ENCODE measurements around the gene FOXRED2. TPM values are rescaled to one million over a fixed set of nuclear protein-coding genes. Genes with fewer than 3 reads are reported as not detected.

The FOXRED2 gene
- 1.5 TPM for total RNA-seq
- 1 to 10 TPM in 3 of 4 donors, under 1 TPM in 1; 0.44 to 1.5 (median 1.2) TPM for polyA plus RNA-seq

DNA sequence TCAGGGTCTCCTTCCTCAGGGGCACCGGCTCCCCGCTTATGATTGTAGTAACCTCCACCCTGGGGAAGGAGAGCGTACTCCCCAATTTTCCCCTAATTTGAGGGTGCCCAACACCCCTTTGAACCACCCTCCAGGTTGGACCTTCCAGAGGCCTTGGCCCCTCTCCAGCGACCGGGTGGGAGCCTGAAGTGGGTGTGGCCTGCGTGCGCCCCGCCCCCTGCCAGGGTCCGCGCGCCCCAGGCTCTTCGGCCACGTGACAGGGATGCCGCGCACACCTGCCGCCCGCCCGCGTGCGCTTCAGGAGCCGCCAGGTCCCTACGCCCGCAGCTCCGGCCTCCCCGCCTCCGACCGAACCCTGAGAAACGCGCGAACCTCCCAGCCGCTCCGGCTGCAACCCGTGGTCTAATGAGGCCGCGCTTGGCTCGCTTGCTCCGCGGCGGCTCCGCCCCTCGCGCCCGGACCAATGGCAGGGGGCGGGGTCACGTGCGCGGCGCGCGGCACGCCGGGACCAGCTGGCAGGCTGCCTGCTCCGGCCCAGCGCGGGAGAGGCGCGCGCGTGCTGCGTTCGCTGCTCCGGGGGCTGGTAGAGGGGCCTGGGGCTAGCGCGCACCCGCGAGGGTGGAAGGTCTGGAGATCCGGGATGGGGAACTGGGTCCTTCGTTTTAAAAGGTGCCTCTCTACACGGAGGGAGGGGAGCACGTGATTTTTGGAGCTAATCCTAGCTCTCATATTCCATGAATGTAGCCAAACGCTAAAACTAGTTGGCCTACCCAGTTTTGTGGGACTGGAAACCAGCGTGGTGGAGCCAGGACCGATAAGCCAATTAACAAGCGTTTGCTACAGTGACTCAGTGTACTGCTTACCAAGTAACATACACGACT is at the start of gene FOXRED2:
FOXRED2 (minus strand) TSS at position 404 of the 881 bp plus-strand sequence. CDS start 618 bp downstream, outside the sequence.
- peaks cover 0 to 21% (median 8%) of the 10 kb centered on the region in 4 donors for H3K4me1 Mint-ChIP-seq
- H3K27ac ChIP-seq (ENCODE audit: insufficient read depth, low read length, poor library complexity, severe bottlenecking), result peak within 1 kb of the TSS; percentile 68
- peak; percentile 96 for ATAC-seq (ENCODE audit: low read depth in 2 of 2)
- peaks cover 12% of the 10 kb centered on the region for H3K4me1 ChIP-seq (ENCODE audit: control insufficient read depth, insufficient read depth, low read length, poor library complexity, severe bottlenecking)
- peaks cover 15% of the 10 kb centered on the region for H3K36me3 ChIP-seq (ENCODE audit: control insufficient read depth, insufficient read depth, low read length)
- peaks cover 12% of the 10 kb centered on the region for H3K36me3 Mint-ChIP-seq
- H3K4me3 Mint-ChIP-seq, result peak within 1 kb of the TSS; percentile 6 to 79 (median 58)
- no peaks in the 10 kb centered on the region for H3K9me3 ChIP-seq (ENCODE audit: control insufficient read depth in 2 of 2, low read length in 2 of 2)
- DNase-seq, result peak; percentile 83 to 90 (median 90)
- no peaks in the 10 kb centered on the region for H3K27me3 Mint-ChIP-seq
- H3K9me3 Mint-ChIP-seq, result no peaks in the 10 kb centered on the region
- H3K27me3 ChIP-seq (ENCODE audit: control insufficient read depth, insufficient read depth, low read length), result no peaks in the 10 kb centered on the region
- peak within 1 kb of the TSS; percentile 76 for H3K4me3 ChIP-seq (ENCODE audit: low read depth, low read length)
- peak within 1 kb of the TSS in 2 of 3 donors; percentile 64 to 65 for H3K27ac Mint-ChIP-seq

- DNase-seq, result no peak
These were observed 47.3 kb upstream of the FOXRED2 start for GRCh38 chr22:36554098-36554497.

GRCh38 chr22:36552289-36552688 is 45.4 kb upstream of the FOXRED2 start:
- ATAC-seq (ENCODE audit: low read depth in 2 of 2), result no peak
- H3K27me3 Mint-ChIP-seq, result peaks cover 23% of the 10 kb centered on the region
- Histone ChIP-seq H3K27ac (ENCODE audit: insufficient read depth, low read length, poor library complexity, severe bottlenecking) (no peak overlapping the region), H3K4me3 (ENCODE audit: low read depth, low read length) (no peak overlapping the region), H3K9me3 (ENCODE audit: control insufficient read depth in 2 of 2, low read length in 2 of 2) (no peaks in the 10 kb centered on the region), H3K36me3 (ENCODE audit: control insufficient read depth, insufficient read depth, low read length) (no peaks in the 10 kb centered on the region), H3K4me1 (ENCODE audit: control insufficient read depth, insufficient read depth, low read length, poor library complexity, severe bottlenecking) (no peaks in the 10 kb centered on the region), H3K27me3 (ENCODE audit: control insufficient read depth, insufficient read depth, low read length) (peaks cover 4% of the 10 kb centered on the region)
- H3K4me1 Mint-ChIP-seq, result peaks cover 0 to 3% (median 0%) of the 10 kb centered on the region in 4 donors
- H3K9me3 Mint-ChIP-seq, result no peaks in the 10 kb centered on the region
- H3K27ac Mint-ChIP-seq, result no peak overlapping the region
- no peak overlapping the region for H3K4me3 Mint-ChIP-seq
- no peak for DNase-seq
- H3K36me3 Mint-ChIP-seq, result no peaks in the 10 kb centered on the region

More at GRCh38 chr22:36554098-36554497, 47.3 kb upstream of the FOXRED2 start:
- Histone ChIP-seq H3K36me3 (ENCODE audit: control insufficient read depth, insufficient read depth, low read length) (no peaks in the 10 kb centered on the region), H3K27ac (ENCODE audit: insufficient read depth, low read length, poor library complexity, severe bottlenecking) (no peak overlapping the region), H3K27me3 (ENCODE audit: control insufficient read depth, insufficient read depth, low read length) (peaks cover 4% of the 10 kb centered on the region), H3K4me3 (ENCODE audit: low read depth, low read length) (no peak overlapping the region), H3K9me3 (ENCODE audit: control insufficient read depth in 2 of 2, low read length in 2 of 2) (no peaks in the 10 kb centered on the region), H3K4me1 (ENCODE audit: control insufficient read depth, insufficient read depth, low read length, poor library complexity, severe bottlenecking) (no peaks in the 10 kb centered on the region)
- ATAC-seq (ENCODE audit: low read depth in 2 of 2), result no peak
- no peaks in the 10 kb centered on the region for H3K36me3 Mint-ChIP-seq
- no peak overlapping the region for H3K4me3 Mint-ChIP-seq
- peaks cover 0 to 1% (median 0%) of the 10 kb centered on the region in 7 donors for H3K9me3 Mint-ChIP-seq
- peaks cover 0 to 2% (median 0%) of the 10 kb centered on the region in 4 donors for H3K4me1 Mint-ChIP-seq
- H3K27ac Mint-ChIP-seq, result no peak overlapping the region
- H3K27me3 Mint-ChIP-seq, result peaks cover 23% of the 10 kb centered on the region

DNA sequence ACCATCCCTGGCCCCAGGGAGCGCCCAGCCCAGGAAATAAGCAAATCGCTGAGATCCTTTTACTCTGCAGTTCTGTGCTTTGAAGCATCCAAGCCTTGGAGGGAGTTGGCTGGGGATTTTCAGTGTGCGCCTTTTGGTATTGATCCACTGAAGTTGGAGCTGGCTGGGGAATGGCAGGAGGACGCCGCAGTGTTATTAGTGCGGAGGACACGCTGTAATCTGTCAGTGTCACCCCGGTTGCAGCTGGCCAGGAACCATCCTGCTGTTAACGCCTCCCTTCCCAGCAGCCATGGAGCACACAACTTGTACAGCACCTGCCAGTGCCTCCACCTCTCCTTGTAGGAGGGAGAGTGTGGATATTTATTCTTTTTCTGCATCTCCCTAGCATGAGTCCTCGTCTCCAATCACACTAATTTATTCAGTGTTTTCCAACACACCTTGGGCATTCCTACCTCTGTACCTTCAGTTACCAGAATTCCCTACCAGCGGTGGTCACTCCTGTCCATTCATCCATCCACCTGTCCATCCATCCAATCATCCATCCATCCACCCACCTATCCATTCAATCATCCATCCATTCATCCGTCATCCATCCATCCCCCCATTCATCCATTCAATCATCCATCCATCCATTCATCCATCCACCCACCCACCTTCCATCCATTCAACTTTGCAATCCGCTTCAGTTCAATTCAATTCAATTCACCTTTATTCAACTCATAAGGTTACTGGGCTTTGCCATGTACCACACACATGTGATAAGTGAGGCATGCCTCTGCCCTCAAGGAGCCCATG is 44.1 kb upstream of the FOXRED2 start:
- no peak overlapping the region for H3K27ac Mint-ChIP-seq

DNA sequence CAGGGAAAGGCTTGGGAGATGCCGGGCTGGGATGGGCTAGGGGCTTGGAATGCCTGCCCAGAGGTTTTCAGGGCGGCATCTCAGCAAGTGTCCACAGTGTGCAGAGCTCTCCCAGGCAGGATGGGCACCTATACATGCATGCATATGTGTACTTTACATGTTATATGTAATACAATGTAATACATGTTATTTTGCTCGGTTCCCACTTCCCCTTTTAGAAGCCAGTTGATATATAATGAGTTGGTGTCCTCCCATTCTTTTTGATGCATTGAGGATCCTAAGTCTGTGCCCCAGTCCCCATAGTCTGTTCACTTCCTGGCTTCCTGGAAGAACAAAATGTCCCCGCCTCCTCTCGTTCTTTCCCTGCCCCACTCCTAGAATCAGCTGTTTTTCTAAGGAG is 42.2 kb upstream of the FOXRED2 start:
- peaks cover 21% of the 10 kb centered on the region for H3K27me3 Mint-ChIP-seq
- H3K27ac ChIP-seq (ENCODE audit: insufficient read depth, low read length, poor library complexity, severe bottlenecking), result no peak overlapping the region
- no peak overlapping the region for H3K4me3 ChIP-seq (ENCODE audit: low read depth, low read length)
- ATAC-seq (ENCODE audit: low read depth in 2 of 2) (no peak), DNase-seq (no peak)
- H3K4me1 ChIP-seq (ENCODE audit: control insufficient read depth, insufficient read depth, low read length, poor library complexity, severe bottlenecking), result no peaks in the 10 kb centered on the region
- H3K27ac Mint-ChIP-seq, result no peak overlapping the region
- H3K36me3 ChIP-seq (ENCODE audit: control insufficient read depth, insufficient read depth, low read length), result no peaks in the 10 kb centered on the region
- peaks cover 0 to 3% (median 0%) of the 10 kb centered on the region in 4 donors for H3K4me1 Mint-ChIP-seq
- peaks cover 4% of the 10 kb centered on the region for H3K27me3 ChIP-seq (ENCODE audit: control insufficient read depth, insufficient read depth, low read length)
- no peaks in the 10 kb centered on the region for H3K36me3 Mint-ChIP-seq
- no peaks in the 10 kb centered on the region for H3K9me3 Mint-ChIP-seq
- no peaks in the 10 kb centered on the region for H3K9me3 ChIP-seq (ENCODE audit: control insufficient read depth in 2 of 2, low read length in 2 of 2)
- no peak overlapping the region for H3K4me3 Mint-ChIP-seq

More for the DNA sequence above, 44.1 kb upstream of the FOXRED2 start:
- H3K4me3 Mint-ChIP-seq, result no peak overlapping the region
- Histone ChIP-seq H3K27ac (ENCODE audit: insufficient read depth, low read length, poor library complexity, severe bottlenecking) (no peak overlapping the region), H3K4me3 (ENCODE audit: low read depth, low read length) (no peak overlapping the region), H3K36me3 (ENCODE audit: control insufficient read depth, insufficient read depth, low read length) (no peaks in the 10 kb centered on the region), H3K9me3 (ENCODE audit: control insufficient read depth in 2 of 2, low read length in 2 of 2) (no peaks in the 10 kb centered on the region), H3K27me3 (ENCODE audit: control insufficient read depth, insufficient read depth, low read length) (peaks cover 4% of the 10 kb centered on the region), H3K4me1 (ENCODE audit: control insufficient read depth, insufficient read depth, low read length, poor library complexity, severe bottlenecking) (no peaks in the 10 kb centered on the region)
- H3K4me1 Mint-ChIP-seq, result peaks cover 0 to 3% (median 0%) of the 10 kb centered on the region in 4 donors
- H3K27me3 Mint-ChIP-seq, result peaks cover 27% of the 10 kb centered on the region
- H3K9me3 Mint-ChIP-seq, result no peaks in the 10 kb centered on the region
- no peaks in the 10 kb centered on the region for H3K36me3 Mint-ChIP-seq
- no peak for ATAC-seq (ENCODE audit: low read depth in 2 of 2)
- no peak for DNase-seq

DNA sequence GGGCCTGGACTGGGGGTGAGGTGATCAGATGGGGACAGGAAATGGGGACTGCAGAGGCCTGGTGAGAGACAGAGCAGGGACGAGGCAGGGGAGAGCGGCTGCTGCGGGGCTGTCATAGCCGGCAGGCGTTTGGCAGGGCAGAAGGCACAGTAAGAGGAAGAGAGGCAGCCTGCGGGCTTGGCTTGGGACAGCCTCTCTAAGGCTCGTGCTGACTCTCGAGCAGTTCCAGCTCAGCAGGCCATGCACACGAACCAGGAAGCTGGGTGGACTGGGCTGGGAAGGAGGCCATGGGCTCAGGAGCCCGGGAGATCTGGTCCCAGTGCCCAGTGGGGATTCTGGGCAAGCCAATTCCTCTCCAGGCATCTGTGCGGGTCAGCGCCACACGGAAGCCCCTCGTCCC is 41.8 kb upstream of the FOXRED2 start:
- Mint-ChIP-seq H3K36me3 (no peaks in the 10 kb centered on the region), H3K9me3 (no peaks in the 10 kb centered on the region), H3K27me3 (peaks cover 21% of the 10 kb centered on the region), H3K4me3 (no peak overlapping the region), H3K4me1 (peaks cover 0 to 3% (median 0%) of the 10 kb centered on the region in 4 donors), H3K27ac (peak overlapping the region in 1 of 3 donors; percentile 62)
- Histone ChIP-seq H3K27me3 (ENCODE audit: control insufficient read depth, insufficient read depth, low read length) (peaks cover 4% of the 10 kb centered on the region), H3K9me3 (ENCODE audit: control insufficient read depth in 2 of 2, low read length in 2 of 2) (no peaks in the 10 kb centered on the region), H3K4me3 (ENCODE audit: low read depth, low read length) (no peak overlapping the region), H3K36me3 (ENCODE audit: control insufficient read depth, insufficient read depth, low read length) (no peaks in the 10 kb centered on the region), H3K27ac (ENCODE audit: insufficient read depth, low read length, poor library complexity, severe bottlenecking) (no peak overlapping the region), H3K4me1 (ENCODE audit: control insufficient read depth, insufficient read depth, low read length, poor library complexity, severe bottlenecking) (no peaks in the 10 kb centered on the region)
- DNase-seq (no peak), ATAC-seq (ENCODE audit: low read depth in 2 of 2) (no peak)

DNA sequence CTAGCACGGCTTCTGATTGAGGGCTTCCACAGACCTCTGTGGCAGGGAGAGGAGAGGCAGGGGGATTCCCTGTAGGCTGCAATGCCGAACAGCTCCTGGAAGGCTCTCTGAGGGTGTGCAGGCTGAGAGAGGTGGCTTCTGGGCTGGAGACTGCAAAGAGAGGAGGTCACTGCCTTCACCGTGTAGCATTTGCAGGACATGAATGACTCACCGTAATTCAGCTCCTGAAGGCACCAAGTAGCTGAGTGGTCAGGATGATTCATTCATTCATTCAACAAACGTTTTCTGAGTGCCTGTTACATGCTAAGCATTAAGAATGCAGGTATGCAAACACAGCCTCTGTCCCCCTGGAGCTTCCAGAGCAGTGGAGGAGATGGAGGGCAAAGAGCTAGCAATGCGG is 40.1 kb upstream of the FOXRED2 start:
- Histone ChIP-seq H3K36me3 (ENCODE audit: control insufficient read depth, insufficient read depth, low read length) (no peaks in the 10 kb centered on the region), H3K27ac (ENCODE audit: insufficient read depth, low read length, poor library complexity, severe bottlenecking) (no peak overlapping the region), H3K4me3 (ENCODE audit: low read depth, low read length) (no peak overlapping the region), H3K4me1 (ENCODE audit: control insufficient read depth, insufficient read depth, low read length, poor library complexity, severe bottlenecking) (peaks cover 3% of the 10 kb centered on the region), H3K9me3 (ENCODE audit: control insufficient read depth in 2 of 2, low read length in 2 of 2) (no peaks in the 10 kb centered on the region), H3K27me3 (ENCODE audit: control insufficient read depth, insufficient read depth, low read length) (peaks cover 4% of the 10 kb centered on the region)
- Mint-ChIP-seq H3K27ac (no peak overlapping the region), H3K36me3 (no peaks in the 10 kb centered on the region), H3K4me3 (no peak overlapping the region), H3K27me3 (peaks cover 15% of the 10 kb centered on the region), H3K9me3 (no peaks in the 10 kb centered on the region), H3K4me1 (peaks cover 0 to 6% (median 3%) of the 10 kb centered on the region in 4 donors)
- peak in 1 of 3 donors; percentile 12 for DNase-seq
- ATAC-seq (ENCODE audit: low read depth in 2 of 2), result no peak

Data from CD4-positive, CD25-positive, alpha-beta regulatory T cell (primary cell).